C4-2B (cell line): ENCODE data around the gene TSTD1.

Source experiments
- H3K27ac ChIP-seq: fragments of 450-650 bp; 2 replicates; pipeline ENCODE4 v1.5.1; 2017
- ZFX ChIP-seq: fragments of 450-650 bp; IDR thresholded peaks from 2 replicates; pipeline ENCODE4 v1.6.1; 2017
- TF ChIP-seq, protein P1 (sequence below): fragments of 450-650 bp; conservative IDR thresholded peaks from 2 replicates; pipeline ENCODE4 v1.5.1; 2017; ENCODE audit warnings: mild to moderate bottlenecking

Gene TSTD1

DNA sequence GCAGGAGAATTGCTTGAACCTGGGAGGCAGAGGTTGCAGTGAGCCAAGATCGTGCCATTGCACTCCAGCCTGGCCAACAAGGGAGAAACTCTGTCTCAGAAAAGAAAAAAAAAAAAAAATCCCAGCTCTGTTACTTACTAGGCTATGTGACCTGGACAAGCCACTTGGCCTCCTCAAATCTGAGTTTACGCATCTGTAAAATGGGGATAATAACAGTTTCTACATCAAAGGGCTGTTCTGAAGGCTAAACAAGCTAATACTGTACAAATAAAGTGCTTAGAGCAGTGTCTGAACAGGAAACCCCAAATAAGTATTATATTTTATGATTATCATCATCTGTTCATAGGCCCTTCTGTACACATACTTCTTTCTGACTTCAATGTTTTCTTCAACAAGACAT is 31.4 kb downstream of the TSTD1 start:
- no peak overlapping the region for H3K27ac ChIP-seq
- no peak for TF ChIP-seq ZFX
- TF ChIP-seq, protein P1, sequence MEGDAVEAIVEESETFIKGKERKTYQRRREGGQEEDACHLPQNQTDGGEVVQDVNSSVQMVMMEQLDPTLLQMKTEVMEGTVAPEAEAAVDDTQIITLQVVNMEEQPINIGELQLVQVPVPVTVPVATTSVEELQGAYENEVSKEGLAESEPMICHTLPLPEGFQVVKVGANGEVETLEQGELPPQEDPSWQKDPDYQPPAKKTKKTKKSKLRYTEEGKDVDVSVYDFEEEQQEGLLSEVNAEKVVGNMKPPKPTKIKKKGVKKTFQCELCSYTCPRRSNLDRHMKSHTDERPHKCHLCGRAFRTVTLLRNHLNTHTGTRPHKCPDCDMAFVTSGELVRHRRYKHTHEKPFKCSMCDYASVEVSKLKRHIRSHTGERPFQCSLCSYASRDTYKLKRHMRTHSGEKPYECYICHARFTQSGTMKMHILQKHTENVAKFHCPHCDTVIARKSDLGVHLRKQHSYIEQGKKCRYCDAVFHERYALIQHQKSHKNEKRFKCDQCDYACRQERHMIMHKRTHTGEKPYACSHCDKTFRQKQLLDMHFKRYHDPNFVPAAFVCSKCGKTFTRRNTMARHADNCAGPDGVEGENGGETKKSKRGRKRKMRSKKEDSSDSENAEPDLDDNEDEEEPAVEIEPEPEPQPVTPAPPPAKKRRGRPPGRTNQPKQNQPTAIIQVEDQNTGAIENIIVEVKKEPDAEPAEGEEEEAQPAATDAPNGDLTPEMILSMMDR: no peak

- H3K27ac ChIP-seq: no peak overlapping the region
- TF ChIP-seq, protein P1: no peak
- no peak for TF ChIP-seq ZFX
These were observed 32.2 kb downstream of the TSTD1 start for GRCh38 chr1:161006563-161006962.

DNA sequence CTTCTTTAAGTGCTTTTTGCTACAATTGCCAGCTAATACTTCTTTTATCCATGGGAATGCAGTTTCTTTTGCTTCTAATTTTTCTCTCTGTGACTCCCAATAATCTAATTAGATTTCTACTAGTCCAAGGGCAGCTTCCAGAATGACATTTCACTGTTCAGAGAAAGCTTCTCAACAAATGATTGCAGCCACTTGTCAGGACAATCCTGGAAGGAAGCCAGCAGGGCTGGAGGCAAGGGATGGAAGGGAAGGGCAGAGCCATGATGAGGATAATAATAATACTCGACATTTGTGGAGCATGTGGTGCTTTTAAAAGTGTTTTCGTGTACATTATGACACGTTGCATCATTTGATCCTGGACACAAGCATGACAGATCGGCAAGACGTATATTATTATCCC is 37.2 kb downstream of the TSTD1 start:
- TF ChIP-seq, protein P1: no peak
- TF ChIP-seq ZFX: no peak
- H3K27ac ChIP-seq: no peak overlapping the region

GRCh38 chr1:161000736-161001480 is 37.9 kb downstream of the TSTD1 start:
- no peak overlapping the region for H3K27ac ChIP-seq
- TF ChIP-seq, protein P1: no peak
- no peak for TF ChIP-seq ZFX

DNA sequence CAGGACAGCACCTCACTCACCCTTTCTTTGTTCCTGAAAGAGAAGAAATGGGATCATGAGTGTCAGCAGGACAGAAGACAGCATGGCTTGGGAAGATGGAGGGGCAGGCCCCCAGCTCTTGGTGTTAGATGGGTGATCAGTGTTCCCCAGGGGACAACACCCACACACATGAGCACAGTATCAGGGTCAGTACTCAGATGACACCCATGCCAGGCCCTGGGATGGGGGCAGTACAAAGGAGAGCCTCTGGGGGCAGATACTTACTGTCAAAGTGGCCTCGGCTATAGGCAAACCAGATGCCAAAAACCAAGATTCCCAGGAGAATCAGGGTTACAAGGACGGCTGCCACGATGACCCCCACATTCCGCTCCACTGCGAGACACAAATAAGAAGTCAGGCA is 39.4 kb downstream of the TSTD1 start:
- TF ChIP-seq ZFX: no peak
- TF ChIP-seq, protein P1: no peak
- no peak overlapping the region for H3K27ac ChIP-seq

GRCh38 chr1:160997323-160998038 is 41.3 kb downstream of the TSTD1 start:
- H3K27ac ChIP-seq: no peak overlapping the region
- no peak for TF ChIP-seq ZFX
- TF ChIP-seq, protein P1: no peak; the same call in 1 of the 2 replicates

DNA sequence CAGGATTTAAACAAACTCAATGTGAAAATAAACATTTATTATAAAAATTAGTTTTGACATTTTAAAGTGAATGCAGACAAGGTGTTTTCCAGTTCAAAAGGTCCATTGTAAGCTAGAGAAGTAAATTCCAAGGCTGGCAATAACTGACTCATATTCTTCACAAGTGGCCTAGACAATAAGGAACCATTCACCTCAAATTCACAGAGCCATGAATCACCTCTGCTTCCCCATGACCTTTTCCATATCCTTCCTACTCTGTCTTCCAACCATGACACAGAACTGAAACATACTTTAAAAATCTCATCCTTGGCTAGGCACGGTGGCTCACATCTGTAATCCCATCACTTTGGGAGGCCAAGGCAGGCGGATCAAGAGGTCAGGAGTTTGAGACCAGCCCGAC is 42.6 kb downstream of the TSTD1 start:
- no peak overlapping the region for H3K27ac ChIP-seq
- TF ChIP-seq ZFX: no peak
- TF ChIP-seq, protein P1: no peak
